ENCODE data around the gene ERCC6. TPM values are rescaled to one million over a fixed set of nuclear protein-coding genes. Genes with fewer than 3 reads are reported as not detected.

ERCC6 gene
- total and polyA plus RNA-seq, 10 of the 15 experiments (the other 5 are each of a cell fraction or from before 2014, with no cell fraction given): 4.3 to 15.6 (median 7.8) TPM

DNA sequence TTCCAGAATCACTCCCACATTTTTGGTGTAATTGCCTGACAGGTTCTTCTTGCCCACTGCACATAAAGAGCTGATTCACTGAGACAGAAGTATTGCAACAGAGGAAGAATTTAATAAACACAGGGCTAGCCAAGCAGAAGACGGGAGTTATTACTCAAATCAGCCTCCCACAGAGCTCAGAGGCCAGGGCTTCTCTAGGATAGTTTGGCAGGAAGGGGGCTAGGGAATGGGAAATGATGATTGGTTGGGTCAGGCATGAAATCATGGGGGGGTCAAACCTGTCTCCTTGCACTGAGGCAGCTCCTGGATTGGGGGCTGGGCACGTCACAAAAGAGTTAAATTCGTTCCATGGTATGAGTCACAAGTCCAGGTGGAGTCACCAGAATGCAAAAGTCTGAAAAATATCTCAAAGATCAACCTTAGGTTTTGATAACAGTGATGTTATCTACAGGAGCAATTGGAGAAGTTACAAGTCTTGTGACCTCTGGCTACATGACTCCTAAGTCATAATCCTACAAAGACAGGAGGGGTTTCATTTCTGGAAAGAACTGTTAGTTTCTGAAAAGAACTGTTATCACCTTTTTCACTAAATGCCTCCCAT is 30.2 kb upstream of the ERCC6 start:
- Histone ChIP-seq H3K27ac (ENCODE audit: control insufficient read depth, insufficient read depth) (peak overlapping the region; percentile 12; the same call in 1 of the 2 replicates), H3K27me3 (replicated peaks in 1 of 2; ENCODE audit: control insufficient read depth in 2 of 2, insufficient read depth in 2 of 2, low read length in 1 of 2) (no peaks in the 10 kb centered on the region), H3K9ac (ENCODE audit: control insufficient read depth, insufficient read depth, low read length) (no peak overlapping the region), H3K36me3 (ENCODE audit: control insufficient read depth in 2 of 2, insufficient read depth in 2 of 2, low read length in 1 of 2) (no peaks in the 10 kb centered on the region), H2AFZ (ENCODE audit: control insufficient read depth, low read depth, low read length) (no peak overlapping the region), H3K9me3 (replicated peaks; ENCODE audit: control insufficient read depth, insufficient read depth, low read length) (peaks cover 2% of the 10 kb centered on the region; the same call in 2 of the 3 replicates), H3K4me1 (ENCODE audit: control insufficient read depth, insufficient read depth, low read length) (no peaks in the 10 kb centered on the region), H4K20me1 (ENCODE audit: control insufficient read depth, insufficient read depth) (no peaks in the 10 kb centered on the region), H3K79me2 (ENCODE audit: control insufficient read depth, insufficient read depth, low read length) (no peaks in the 10 kb centered on the region), H3K4me2 (ENCODE audit: control insufficient read depth, insufficient read depth) (peak overlapping the region; percentile 30; the same call in 1 of the 2 replicates), H3K4me3 (no peak overlapping the region)
- ChIA-PET POLR2A (no interaction called here), SMC1A (ENCODE audit: uncharacterized antibody, unreplicated experiment) (no interaction called here), CTCF (no interaction called here), RAD21 (ENCODE audit: unreplicated experiment) (no interaction called here)
- in situ Hi-C loops (cut with MboI): no loop called here
- DNase-seq (ENCODE audit: low read depth, low spot score) (no peak), ATAC-seq (no peak), FAIRE-seq (no peak)
- TF ChIP-seq PML (IDR thresholded peaks at IDR 0.05; ENCODE audit: low read length): no peak
- 2% methylated on average over 3 of the region's 3 CpGs for WGBS (ENCODE audit: insufficient coverage, insufficient replicate concordance, low lambda C conversion rate, missing lambda C conversion rate)
- no TSS peak for BruUV-seq (replicated peaks)
- intact Hi-C loops (cut with micrococcal nuclease; ENCODE audit: unreplicated experiment): no loop called here

DNA sequence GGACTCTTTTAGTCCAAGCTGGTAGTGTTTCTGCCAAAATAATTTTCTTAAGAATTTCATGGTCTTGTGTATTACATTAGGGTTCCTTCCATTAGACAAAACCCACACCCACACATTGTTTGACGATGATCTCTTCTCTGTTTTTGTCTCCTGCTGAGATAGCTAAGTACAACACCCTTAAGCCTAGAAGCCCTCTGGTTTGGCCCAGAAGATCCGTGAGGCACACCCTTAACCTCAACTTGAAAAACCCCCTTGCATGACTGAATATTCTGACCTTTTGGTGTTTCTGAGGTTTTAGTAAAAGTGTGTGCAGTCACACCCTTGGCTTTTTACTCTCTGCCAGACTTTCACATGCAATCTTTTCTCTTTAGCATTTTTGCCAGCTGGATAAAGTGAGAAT is 29.3 kb upstream of the ERCC6 start:
- WGBS (ENCODE audit: insufficient coverage, insufficient replicate concordance, low lambda C conversion rate, missing lambda C conversion rate): 0% methylated on average over 2 of the region's 2 CpGs
- ChIA-PET RAD21 (ENCODE audit: unreplicated experiment) (interaction anchor here (0.5 kb wide), 1 partner anchor 848 kb away, joined by 4 read pairs; no protein-coding TSS in a partner anchor), SMC1A (ENCODE audit: uncharacterized antibody, unreplicated experiment) (no interaction called here), CTCF (interaction anchor here (0.6 kb wide), 1 partner anchor 1323 kb away, joined by 3 read pairs; no protein-coding TSS in a partner anchor), POLR2A (interaction anchor here (1.6 kb wide), 1 partner anchor 29 kb away, joined by 3 read pairs; the partner anchor contains the start of gene ERCC6)
- DNase-seq (ENCODE audit: low read depth, low spot score): peak; percentile 9
- no peaks in the 10 kb centered on the region for H3K36me3 ChIP-seq (ENCODE audit: control insufficient read depth in 2 of 2, insufficient read depth in 2 of 2, low read length in 1 of 2)
- peak; percentile 74 for ATAC-seq
- H3K9ac ChIP-seq (ENCODE audit: control insufficient read depth, insufficient read depth, low read length): no peak overlapping the region
- TF ChIP-seq BHLHE40 (IDR thresholded peaks at IDR 0.05; ENCODE audit: borderline replicate concordance in 1 of 2, low read depth in 2 of 2, low read length in 1 of 2) (peak in 1 of 2 experiments; percentile 24; a peak in 1 of 4 replicates), POLR2A (IDR thresholded peaks at IDR 0.05; ENCODE audit: low read depth, low read length) (no peak), TCF7 (IDR thresholded peaks at IDR 0.05; ENCODE audit: borderline replicate concordance) (no peak), RELA (IDR thresholded peaks at IDR 0.05; ENCODE audit: borderline replicate concordance, partially characterized antibody) (no peak), NR2F1 (conservative IDR thresholded peaks at IDR 0.05) (peak; percentile 76), RUNX3 (IDR thresholded peaks at IDR 0.05; ENCODE audit: low read length) (peak; percentile 88), BCL11A (IDR thresholded peaks at IDR 0.05; ENCODE audit: low read depth, low read length) (peak; percentile 44; the same call in 1 of the 2 replicates), POU2F2 (IDR thresholded peaks at IDR 0.05; ENCODE audit: borderline replicate concordance, low read depth, low read length) (0 out of 3 replicates have a peak, but pooled peaks have one; percentile 44), PAX5 (IDR thresholded peaks at IDR 0.05; ENCODE audit: borderline replicate concordance, low read depth, low read length) (0 out of 2 replicates have a peak, but pooled peaks have one; percentile 36)
- TF ChIP-seq, protein P1, sequence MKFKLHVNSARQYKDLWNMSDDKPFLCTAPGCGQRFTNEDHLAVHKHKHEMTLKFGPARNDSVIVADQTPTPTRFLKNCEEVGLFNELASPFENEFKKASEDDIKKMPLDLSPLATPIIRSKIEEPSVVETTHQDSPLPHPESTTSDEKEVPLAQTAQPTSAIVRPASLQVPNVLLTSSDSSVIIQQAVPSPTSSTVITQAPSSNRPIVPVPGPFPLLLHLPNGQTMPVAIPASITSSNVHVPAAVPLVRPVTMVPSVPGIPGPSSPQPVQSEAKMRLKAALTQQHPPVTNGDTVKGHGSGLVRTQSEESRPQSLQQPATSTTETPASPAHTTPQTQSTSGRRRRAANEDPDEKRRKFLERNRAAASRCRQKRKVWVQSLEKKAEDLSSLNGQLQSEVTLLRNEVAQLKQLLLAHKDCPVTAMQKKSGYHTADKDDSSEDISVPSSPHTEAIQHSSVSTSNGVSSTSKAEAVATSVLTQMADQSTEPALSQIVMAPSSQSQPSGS (IDR thresholded peaks at IDR 0.05; ENCODE audit: low read length): peak; percentile 31; the same call in 1 of the 2 replicates
- no TSS peak for BruUV-seq (replicated peaks)
- H3K4me3 ChIP-seq: 0 out of 2 replicates have a peak overlapping the region, but pooled peaks have one; percentile 29
- H3K4me2 ChIP-seq (ENCODE audit: control insufficient read depth, insufficient read depth): peak overlapping the region; percentile 30; the same call in 1 of the 2 replicates
- H3K79me2 ChIP-seq (ENCODE audit: control insufficient read depth, insufficient read depth, low read length): no peaks in the 10 kb centered on the region
- H3K27me3 ChIP-seq (replicated peaks in 1 of 2; ENCODE audit: control insufficient read depth in 2 of 2, insufficient read depth in 2 of 2, low read length in 1 of 2): no peaks in the 10 kb centered on the region
- H4K20me1 ChIP-seq (ENCODE audit: control insufficient read depth, insufficient read depth): no peaks in the 10 kb centered on the region
- no peak overlapping the region for H2AFZ ChIP-seq (ENCODE audit: control insufficient read depth, low read depth, low read length)
- peaks cover 2% of the 10 kb centered on the region; the same call in 2 of the 3 replicates for H3K9me3 ChIP-seq (replicated peaks; ENCODE audit: control insufficient read depth, insufficient read depth, low read length)
- peak overlapping the region; percentile 56; the same call in 1 of the 2 replicates for H3K27ac ChIP-seq (ENCODE audit: control insufficient read depth, insufficient read depth)
- no peaks in the 10 kb centered on the region for H3K4me1 ChIP-seq (ENCODE audit: control insufficient read depth, insufficient read depth, low read length)
- FAIRE-seq: no peak
- in situ Hi-C loops (cut with MboI): no loop called here
- intact Hi-C loops (cut with micrococcal nuclease; ENCODE audit: unreplicated experiment): no loop called here

All from GM12878 (cell line).